ENCODE measurements around the gene ECHS1. TPM values are rescaled to one million over a fixed set of nuclear protein-coding genes. Genes with fewer than 3 reads are reported as not detected.
"Not testable (repeated sequence)": the region's sequence is repeated elsewhere in the genome, so short reads cannot be mapped to it uniquely, and the experiment has no call there.

ECHS1 gene
- total RNA-seq, 4 donors from 2014 or later, result 96.7 to 123 (median 106) TPM

DNA sequence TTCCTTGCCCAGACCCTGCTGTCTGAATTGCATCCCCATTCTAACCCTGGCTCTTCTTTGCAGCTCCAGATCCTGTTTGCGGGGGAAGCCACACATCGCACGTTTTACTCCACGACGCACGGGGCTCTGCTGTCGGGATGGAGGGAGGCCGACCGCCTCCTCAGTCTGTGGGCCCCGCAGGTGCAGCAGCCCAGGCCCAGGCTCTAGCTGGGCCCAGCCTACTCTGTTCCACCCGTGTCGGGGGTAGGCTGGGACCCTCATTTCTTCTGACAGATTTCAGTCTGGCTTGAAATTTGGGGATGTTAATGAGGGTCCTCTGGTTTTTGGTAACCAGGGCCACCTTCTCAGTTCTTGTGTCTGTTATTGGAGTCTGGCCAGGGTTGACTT is 18.1 kb upstream of the ECHS1 start:
- Histone ChIP-seq H3K9me3 (no peaks in the 10 kb centered on the region), H3K4me1 (peaks cover 9 to 11% of the 10 kb centered on the region in 2 donors), H3K27me3 (no peaks in the 10 kb centered on the region), H3K36me3 (peaks cover 0 to 8% of the 10 kb centered on the region in 2 donors), H3K4me3 (no peak overlapping the region), H3K27ac (no peak overlapping the region)
- TF ChIP-seq, protein P1, sequence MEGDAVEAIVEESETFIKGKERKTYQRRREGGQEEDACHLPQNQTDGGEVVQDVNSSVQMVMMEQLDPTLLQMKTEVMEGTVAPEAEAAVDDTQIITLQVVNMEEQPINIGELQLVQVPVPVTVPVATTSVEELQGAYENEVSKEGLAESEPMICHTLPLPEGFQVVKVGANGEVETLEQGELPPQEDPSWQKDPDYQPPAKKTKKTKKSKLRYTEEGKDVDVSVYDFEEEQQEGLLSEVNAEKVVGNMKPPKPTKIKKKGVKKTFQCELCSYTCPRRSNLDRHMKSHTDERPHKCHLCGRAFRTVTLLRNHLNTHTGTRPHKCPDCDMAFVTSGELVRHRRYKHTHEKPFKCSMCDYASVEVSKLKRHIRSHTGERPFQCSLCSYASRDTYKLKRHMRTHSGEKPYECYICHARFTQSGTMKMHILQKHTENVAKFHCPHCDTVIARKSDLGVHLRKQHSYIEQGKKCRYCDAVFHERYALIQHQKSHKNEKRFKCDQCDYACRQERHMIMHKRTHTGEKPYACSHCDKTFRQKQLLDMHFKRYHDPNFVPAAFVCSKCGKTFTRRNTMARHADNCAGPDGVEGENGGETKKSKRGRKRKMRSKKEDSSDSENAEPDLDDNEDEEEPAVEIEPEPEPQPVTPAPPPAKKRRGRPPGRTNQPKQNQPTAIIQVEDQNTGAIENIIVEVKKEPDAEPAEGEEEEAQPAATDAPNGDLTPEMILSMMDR (IDR thresholded peaks at IDR 0.05 in 4 of 5, conservative IDR thresholded peaks at IDR 0.05 in 1 of 5), result no peak
- TF ChIP-seq POLR2A (IDR thresholded peaks at IDR 0.05), result no peak
- intact Hi-C loops (cut with DNase I; ENCODE audit: low total_unique reads) (loop anchor here (5.0 kb wide), 1 partner anchor 129 kb away; no protein-coding TSS in a partner anchor), in situ Hi-C loops (cut with MboI; ENCODE audit: low sequenced_read_pairs in 4 of 4) (no loop called here)
- ATAC-seq, result no peak
- DNase-seq, result no peak

DNA sequence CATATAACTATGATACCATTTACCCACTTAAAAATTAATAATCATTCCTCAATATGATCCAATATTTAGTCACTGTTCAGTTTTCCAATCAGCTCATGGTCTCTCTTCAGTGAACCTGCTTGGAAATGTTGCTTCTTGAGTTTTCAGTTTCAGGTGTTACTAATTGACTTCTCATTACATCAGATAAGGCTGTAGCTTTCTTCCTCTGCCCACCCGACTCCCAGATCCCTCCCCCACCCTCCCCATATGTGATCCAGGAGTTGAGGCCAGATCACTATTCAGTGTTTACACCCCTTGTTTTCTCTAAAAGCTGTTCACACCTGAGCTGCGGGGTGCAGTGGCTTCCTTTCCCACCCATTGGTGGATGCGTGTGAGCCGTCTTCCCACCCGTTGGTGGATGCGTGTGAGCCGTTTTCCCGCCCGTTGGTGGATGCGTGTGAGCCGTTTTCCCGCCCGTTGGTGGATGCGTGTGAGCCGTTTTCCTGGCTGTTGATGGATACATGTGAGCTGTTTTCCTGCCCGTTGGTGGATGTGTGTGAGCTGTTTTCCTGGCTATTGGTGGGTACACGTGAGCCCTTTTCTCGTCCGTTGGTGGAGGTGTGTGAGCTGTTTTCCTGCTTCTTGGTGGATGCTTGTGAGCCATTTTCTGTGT is 17.6 kb upstream of the ECHS1 start:
- in situ Hi-C loops (cut with MboI; ENCODE audit: low sequenced_read_pairs in 4 of 4), result no loop called here
- TF ChIP-seq, protein P1 (IDR thresholded peaks at IDR 0.05 in 4 of 5, conservative IDR thresholded peaks at IDR 0.05 in 1 of 5), result no peak
- TF ChIP-seq POLR2A (IDR thresholded peaks at IDR 0.05), result no peak
- no peak for ATAC-seq
- intact Hi-C loops (cut with DNase I; ENCODE audit: low total_unique reads), result loop anchor here (5.0 kb wide), 1 partner anchor 128 kb away; no protein-coding TSS in a partner anchor
- no peak for DNase-seq
- H3K27ac ChIP-seq, result peak overlapping the region in 2 of 4 donors; percentile 18 to 34
- H3K4me1 ChIP-seq, result peaks cover 9 to 11% of the 10 kb centered on the region in 2 donors
- H3K9me3 ChIP-seq, result no peaks in the 10 kb centered on the region
- no peak overlapping the region for H3K4me3 ChIP-seq
- no peaks in the 10 kb centered on the region for H3K27me3 ChIP-seq
- peaks cover 0 to 2% of the 10 kb centered on the region in 2 donors for H3K36me3 ChIP-seq

DNA sequence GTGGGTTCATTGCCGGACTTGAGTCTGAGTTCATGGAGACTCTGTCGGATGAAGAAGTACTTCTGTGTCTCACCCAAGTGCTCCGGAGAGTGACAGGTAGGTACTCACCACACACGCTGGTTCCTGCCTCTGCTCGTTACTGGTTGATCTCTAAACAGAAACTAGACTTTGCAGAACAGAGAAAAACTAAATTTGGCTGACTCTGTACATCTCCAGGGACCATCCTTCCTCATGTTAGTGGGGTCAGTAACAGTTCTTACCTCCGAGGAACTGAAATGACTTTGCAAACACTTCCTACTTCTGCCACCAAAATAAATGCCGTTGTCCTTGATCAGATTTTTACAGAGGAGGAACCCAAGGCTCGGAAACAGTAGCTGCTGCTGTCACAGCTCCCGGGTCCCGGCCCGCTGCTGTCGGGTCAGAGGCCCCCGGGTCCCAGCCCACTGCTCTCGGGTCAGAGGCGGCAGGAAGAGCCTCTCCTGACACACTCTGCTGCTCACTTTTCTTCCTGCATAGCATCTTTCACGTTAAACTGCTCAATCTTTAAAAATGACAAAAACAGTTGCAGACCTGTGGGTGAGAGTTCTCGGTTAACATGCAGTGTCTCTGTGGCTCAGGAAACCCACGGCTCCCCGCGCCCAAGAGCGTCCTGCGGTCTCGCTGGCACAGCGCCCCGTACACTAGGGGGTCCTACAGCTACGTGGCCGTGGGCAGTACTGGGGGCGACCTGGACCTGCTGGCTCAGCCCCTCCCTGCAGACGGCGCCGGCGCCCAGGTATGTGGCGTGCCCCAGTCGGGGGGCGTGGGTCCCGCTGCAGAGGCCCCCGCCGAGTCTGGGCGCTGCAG is 16.0 kb upstream of the ECHS1 start:
- TF ChIP-seq, protein P1 (IDR thresholded peaks at IDR 0.05 in 4 of 5, conservative IDR thresholded peaks at IDR 0.05 in 1 of 5), result no peak
- TF ChIP-seq POLR2A (IDR thresholded peaks at IDR 0.05), result no peak
- H3K9me3 ChIP-seq, result no peaks in the 10 kb centered on the region
- intact Hi-C loops (cut with DNase I; ENCODE audit: low total_unique reads) (no loop called here), in situ Hi-C loops (cut with MboI; ENCODE audit: low sequenced_read_pairs in 4 of 4) (no loop called here)
- H3K4me3 ChIP-seq, result peak overlapping the region in 1 of 4 donors; percentile 11
- DNase-seq, result no peak
- H3K27ac ChIP-seq, result peak overlapping the region; percentile 12 to 39 (median 20)
- peaks cover 0 to 3% of the 10 kb centered on the region in 2 donors for H3K4me1 ChIP-seq
- no peaks in the 10 kb centered on the region for H3K36me3 ChIP-seq
- H3K27me3 ChIP-seq, result no peaks in the 10 kb centered on the region
- ATAC-seq, result no peak

DNA sequence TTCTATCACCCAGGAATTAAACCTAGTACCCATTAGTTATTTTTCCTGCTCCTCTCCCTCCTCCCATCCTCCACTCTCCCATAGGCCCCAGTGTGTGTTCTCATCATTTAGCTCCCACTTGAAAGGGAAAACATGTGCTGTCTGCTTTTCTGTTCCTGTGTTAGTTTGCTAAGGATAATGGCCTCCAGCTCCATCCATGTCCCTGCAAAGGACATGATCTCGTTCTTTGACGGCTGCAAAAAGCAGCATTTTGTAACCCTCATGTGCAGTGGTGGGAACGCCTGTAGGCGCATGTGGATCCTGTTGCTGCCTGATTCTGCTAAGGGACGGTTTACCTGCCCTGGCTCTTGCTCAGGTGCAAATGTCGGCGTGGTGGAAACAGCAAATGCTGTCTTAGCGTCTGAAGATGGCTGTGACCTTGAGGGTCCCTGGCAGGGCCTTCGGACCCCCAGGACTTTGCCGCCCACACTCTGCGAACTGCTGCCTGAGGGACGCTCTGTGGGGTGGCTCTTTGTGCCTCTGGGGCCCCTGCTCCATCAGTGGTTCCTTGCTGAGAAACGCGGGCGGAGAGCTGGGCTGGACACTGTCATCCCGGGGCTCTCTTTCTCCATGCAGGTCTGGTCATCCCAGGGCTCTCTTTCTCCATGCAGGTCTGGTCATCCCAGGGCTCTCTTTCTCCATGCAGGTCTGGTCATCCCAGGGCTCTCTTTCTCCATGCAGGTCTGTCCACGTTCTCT is 15.2 kb upstream of the ECHS1 start:
- ATAC-seq, result no peak
- Histone ChIP-seq H3K4me3 (no peak overlapping the region), H3K36me3 (no peaks in the 10 kb centered on the region), H3K4me1 (peaks cover 0 to under 1% of the 10 kb centered on the region in 2 donors), H3K27ac (peak overlapping the region in 1 of 4 donors; percentile 18), H3K9me3 (no peaks in the 10 kb centered on the region), H3K27me3 (no peaks in the 10 kb centered on the region)
- intact Hi-C loops (cut with DNase I; ENCODE audit: low total_unique reads) (no loop called here), in situ Hi-C loops (cut with MboI; ENCODE audit: low sequenced_read_pairs in 4 of 4) (no loop called here)
- no peak for DNase-seq
- TF ChIP-seq, protein P1 (IDR thresholded peaks at IDR 0.05 in 4 of 5, conservative IDR thresholded peaks at IDR 0.05 in 1 of 5), result no peak
- TF ChIP-seq POLR2A (IDR thresholded peaks at IDR 0.05), result no peak

DNA sequence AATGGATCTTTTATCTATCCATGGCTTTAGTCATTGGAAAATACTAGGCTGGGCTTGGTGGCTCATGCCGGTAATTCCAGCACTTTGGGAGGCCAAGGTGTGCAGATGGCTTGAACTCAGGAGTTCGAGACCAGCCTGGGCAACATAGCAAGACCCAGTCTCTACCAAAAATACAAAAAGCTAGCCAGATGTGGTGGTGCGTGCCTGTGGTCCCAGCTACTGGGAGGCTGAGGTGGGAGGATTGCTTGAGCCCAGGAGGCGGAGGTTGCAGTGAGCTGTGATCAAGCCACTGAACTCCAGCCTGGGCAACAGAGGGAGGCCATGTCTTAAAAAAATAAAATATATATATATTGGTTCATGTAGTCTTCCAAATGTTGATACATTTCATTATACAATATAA is 13.8 kb upstream of the ECHS1 start:
- DNase-seq; H3K36me3 ChIP-seq; intact Hi-C loops (cut with DNase I; ENCODE audit: low total_unique reads); in situ Hi-C loops (cut with MboI; ENCODE audit: low sequenced_read_pairs in 4 of 4); H3K4me1 ChIP-seq; H3K9me3 ChIP-seq; H3K27me3 ChIP-seq; H3K4me3 ChIP-seq; ATAC-seq; H3K27ac ChIP-seq: not testable (repeated sequence)

All from gastrocnemius medialis (tissue), 4 donors.